Esophagus mucosa (tissue), 1 donor: ENCODE results near the gene MICALL1. TPM values are rescaled to one million over a fixed set of nuclear protein-coding genes. Genes with fewer than 3 reads are reported as not detected.

Source experiments
- ATAC-seq: fragments of 200-7000 bp; cut with Tn5 transposase; one replicate; pipeline ENCODE4 v1.9.1; 2020
- total RNA-seq: library from RNA; stranded (reverse); gene quantifications from one replicate; pipeline ENCODE4 v1.2.4, GENCODE V29; 2023
- donor health status: DM: yes; HTN: yes; CAD: no.

Gene MICALL1
- total RNA-seq, 1 donor from 2014 or later: 105 TPM

DNA sequence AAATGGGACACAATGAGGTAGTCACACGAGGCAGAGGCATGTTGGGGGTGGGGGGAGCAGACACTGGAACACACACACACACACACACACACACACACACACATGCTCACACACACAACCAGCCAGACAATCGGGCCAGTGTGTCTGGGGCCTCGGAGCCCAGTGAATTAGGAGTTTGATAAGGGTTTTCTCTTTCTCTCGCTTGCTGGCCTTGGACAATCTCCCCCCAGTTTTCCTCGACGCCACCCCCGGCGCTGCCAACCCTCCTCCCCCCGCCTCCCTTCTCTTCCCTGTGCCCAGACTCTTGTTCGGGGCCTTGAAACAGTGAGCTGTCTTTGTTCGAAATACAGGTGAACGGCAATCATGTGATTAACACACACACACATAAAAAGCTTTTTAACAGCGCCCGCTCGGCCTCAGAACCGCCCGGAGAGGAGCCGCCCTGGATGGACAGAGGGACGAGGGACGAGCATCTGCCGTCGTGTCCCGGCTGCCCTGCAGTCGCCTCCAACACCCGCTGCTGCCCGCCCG, 79.7 kb downstream of the MICALL1 start:
- no peak for ATAC-seq

- no peak for ATAC-seq
These were observed 80.3 kb downstream of the MICALL1 start for GRCh38 chr22:37986371-37986770.

- no peak for ATAC-seq
These were observed 83.3 kb downstream of the MICALL1 start for GRCh38 chr22:37989146-37990045.

GRCh38 chr22:37990301-37990700, 84.2 kb downstream of the MICALL1 start:
- ATAC-seq: no peak

DNA sequence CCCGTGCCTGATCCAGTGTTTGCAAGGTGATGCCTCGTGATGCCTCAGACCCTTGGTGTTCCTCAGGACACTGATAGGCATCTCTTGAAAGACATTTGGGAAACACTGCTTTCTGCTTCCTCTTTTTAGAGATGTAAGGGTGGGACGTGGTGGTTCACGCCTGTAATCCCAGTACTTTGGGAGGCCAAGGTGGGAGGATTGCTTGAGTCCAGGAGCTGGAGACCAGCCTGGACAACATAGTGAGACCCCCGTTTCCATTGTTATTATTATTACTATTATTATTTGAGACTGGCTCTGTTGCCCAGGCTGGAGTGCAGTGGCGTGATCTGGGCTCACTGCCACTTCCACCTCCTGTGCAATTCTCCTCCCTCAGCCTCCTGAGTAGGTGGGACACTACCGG, 84.8 kb downstream of the MICALL1 start:
- no peak for ATAC-seq

DNA sequence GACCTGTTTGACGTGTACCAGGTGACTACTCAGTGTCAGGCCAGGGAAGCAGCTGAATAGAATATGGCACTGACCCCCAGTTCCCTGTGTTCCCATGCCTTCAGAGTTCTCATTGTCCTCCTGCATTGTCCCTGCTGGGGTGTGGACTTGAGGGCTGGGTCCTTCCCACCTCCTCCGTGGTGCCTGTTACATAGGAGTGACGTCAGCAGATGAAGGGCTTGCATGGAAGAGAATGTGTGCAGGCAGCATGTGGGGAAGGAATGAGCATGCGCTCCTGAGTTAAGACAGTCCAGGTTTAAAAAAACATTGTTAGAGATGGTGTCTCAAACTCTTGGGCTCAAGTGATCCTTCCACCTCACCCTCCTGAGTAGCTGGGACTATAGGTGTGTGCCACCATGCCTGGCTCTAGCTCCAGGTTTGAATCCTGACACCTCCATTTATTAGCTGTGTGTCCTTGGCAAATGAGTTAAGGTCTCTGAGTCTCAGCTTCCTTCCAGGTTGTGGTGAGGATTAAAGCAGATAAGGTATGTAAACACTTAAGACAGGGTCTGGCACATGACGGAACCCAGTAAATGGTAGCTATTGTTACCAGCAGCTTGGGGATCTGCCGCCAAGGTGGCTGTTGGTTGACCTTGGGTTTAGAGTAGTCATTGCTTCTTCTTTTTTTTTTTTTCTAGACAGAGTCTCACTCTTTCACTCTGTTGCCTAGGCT, 85.8 kb downstream of the MICALL1 start:
- ATAC-seq: no peak

Other genes with a start within 250 kb of the MICALL1 start
- gene PDXP, start 247.6 kb upstream of the MICALL1 start, total RNA-seq: 2.5 TPM
- 55.5 TPM for gene LGALS1, start 230.7 kb upstream of the MICALL1 start, total RNA-seq
- 32.8 TPM for gene NOL12, start 220.0 kb upstream of the MICALL1 start, total RNA-seq
- gene TRIOBP, start 209.2 kb upstream of the MICALL1 start, total RNA-seq: 68.3 TPM
- 21.7 TPM for gene GCAT, start 98.4 kb upstream of the MICALL1 start, total RNA-seq
- 0.32 TPM for gene GALR3, start 82.9 kb upstream of the MICALL1 start, total RNA-seq
- gene ANKRD54, start 62.0 kb upstream of the MICALL1 start, total RNA-seq: 14.2 TPM
- 358 TPM for gene EIF3L, start 56.9 kb upstream of the MICALL1 start, total RNA-seq
- not detected for gene C22orf23, start 47.3 kb downstream of the MICALL1 start, total RNA-seq
- 67.8 TPM for gene POLR2F, start 47.4 kb downstream of the MICALL1 start, total RNA-seq
- 0.44 TPM for gene SOX10, start 78.3 kb downstream of the MICALL1 start, total RNA-seq
- gene PICK1, start 151.1 kb downstream of the MICALL1 start, total RNA-seq: 22.6 TPM
- 0.24 TPM for gene SLC16A8, start 177.9 kb downstream of the MICALL1 start, total RNA-seq
- gene BAIAP2L2, start 204.4 kb downstream of the MICALL1 start, total RNA-seq: 4.5 TPM